IPS-11a (cell line): ENCODE measurements around the gene MAPK8IP3.

ENCODE experiments used
- H3K4me3 ChIP-seq: one replicate; pipeline ENCODE4 v1.5.1; 2013; ENCODE audit warnings: low read depth, low read length, control low read depth

MAPK8IP3 gene

GRCh38 chr16:1762196-1762878, 56.3 kb downstream of the MAPK8IP3 start:
- H3K4me3 ChIP-seq = no peak overlapping the region

GRCh38 chr16:1762879-1763520, 57.0 kb downstream of the MAPK8IP3 start:
- no peak overlapping the region for H3K4me3 ChIP-seq

- peak overlapping the region; percentile 6 for H3K4me3 ChIP-seq
Measured at GRCh38 chr16:1763521-1764511, 57.8 kb downstream of the MAPK8IP3 start.

- no peak overlapping the region for H3K4me3 ChIP-seq
Measured at GRCh38 chr16:1764971-1765370, 59.0 kb downstream of the MAPK8IP3 start.

- H3K4me3 ChIP-seq = no peak overlapping the region
Measured at GRCh38 chr16:1765826-1766225, 59.8 kb downstream of the MAPK8IP3 start.

GRCh38 chr16:1766231-1766630, 60.2 kb downstream of the MAPK8IP3 start:
- H3K4me3 ChIP-seq = no peak overlapping the region

- H3K4me3 ChIP-seq = no peak overlapping the region
Measured at GRCh38 chr16:1766701-1767100, 60.7 kb downstream of the MAPK8IP3 start.

GRCh38 chr16:1767116-1767994, 61.4 kb downstream of the MAPK8IP3 start:
- H3K4me3 ChIP-seq = no peak overlapping the region

- no peak overlapping the region for H3K4me3 ChIP-seq
Measured at GRCh38 chr16:1768061-1768766, 62.2 kb downstream of the MAPK8IP3 start.

GRCh38 chr16:1768767-1769401, 62.9 kb downstream of the MAPK8IP3 start:
- H3K4me3 ChIP-seq = no peak overlapping the region

GRCh38 chr16:1769402-1770300, 63.7 kb downstream of the MAPK8IP3 start:
- no peak overlapping the region for H3K4me3 ChIP-seq

- H3K4me3 ChIP-seq = peak overlapping the region; percentile 70
Measured at GRCh38 chr16:1770328-1771187, 64.6 kb downstream of the MAPK8IP3 start.

GRCh38 chr16:1771188-1771863, 65.3 kb downstream of the MAPK8IP3 start, which contains the start of gene NME3:
Gene NME3 (minus strand): TSS chr16:1771543. CDS start chr16:1771534, 9 bp downstream.
- H3K4me3 ChIP-seq = peak within 1 kb of the TSS; percentile 89

GRCh38 chr16:1771864-1772361, 65.9 kb downstream of the MAPK8IP3 start:
- peak overlapping the region; percentile 89 for H3K4me3 ChIP-seq

- peak within 1 kb of the TSS; percentile 89 for H3K4me3 ChIP-seq
Measured at GRCh38 chr16:1772362-1772907, 66.4 kb downstream of the MAPK8IP3 start, which contains the start of gene EME2. Gene EME2 (plus strand): TSS chr16:1772810. CDS start chr16:1773228, 418 bp downstream.
